Epidermal melanocyte (primary cell): ENCODE data around the gene KRT78.
A peak's percentile ranks its signal among the peaks of the same experiment; 100 is the strongest.
"Not testable (repeated sequence)": the region's sequence is repeated elsewhere in the genome, so short reads cannot be mapped to it uniquely, and the experiment has no call there.

Experiments used
- DNase-seq: peaks from one replicate; pipeline ENCODE4 v3.0.0; 2011; ENCODE audit warnings: low spot score; ENCODE audit not compliant: insufficient read length

KRT78 gene

GRCh38 chr12:52848661-52849255 is at the start of gene KRT78:
Gene KRT78 (minus strand): TSS chr12:52848994. CDS start chr12:52848930, 64 bp downstream.
- no peak for DNase-seq

GRCh38 chr12:52896190-52897100 is 47.7 kb upstream of the KRT78 start:
- no peak for DNase-seq

- no peak for DNase-seq
Measured at GRCh38 chr12:52895726-52896189, 47.0 kb upstream of the KRT78 start.

- DNase-seq: no peak
Measured at GRCh38 chr12:52892974-52893373, 44.2 kb upstream of the KRT78 start.

GRCh38 chr12:52892207-52892852 is 43.5 kb upstream of the KRT78 start:
- DNase-seq: no peak

GRCh38 chr12:52891044-52891443 is 42.2 kb upstream of the KRT78 start:
- no peak for DNase-seq

- no peak for DNase-seq
Measured at GRCh38 chr12:52890417-52890816, 41.6 kb upstream of the KRT78 start.

GRCh38 chr12:52884526-52885293 is 35.9 kb upstream of the KRT78 start:
- DNase-seq: no peak

GRCh38 chr12:52880499-52880898 is 31.7 kb upstream of the KRT78 start:
- DNase-seq: not testable (repeated sequence)

GRCh38 chr12:52879394-52880351 is 30.9 kb upstream of the KRT78 start:
- DNase-seq: peak; percentile 88

- no peak for DNase-seq
Measured at GRCh38 chr12:52878507-52879393, 30.0 kb upstream of the KRT78 start.

- DNase-seq: no peak
Measured at GRCh38 chr12:52877242-52877641, 28.4 kb upstream of the KRT78 start.

GRCh38 chr12:52876372-52876771 is 27.6 kb upstream of the KRT78 start:
- DNase-seq: no peak

GRCh38 chr12:52874573-52875435 is 26.0 kb upstream of the KRT78 start:
- DNase-seq: no peak

- DNase-seq: peak; percentile 54
Measured at GRCh38 chr12:52873832-52874572, 25.2 kb upstream of the KRT78 start.

GRCh38 chr12:52873513-52873831 is 24.7 kb upstream of the KRT78 start:
- no peak for DNase-seq

GRCh38 chr12:52872644-52873389 is 24.0 kb upstream of the KRT78 start:
- no peak for DNase-seq
